AG04449 (cell line): Measurements from ENCODE around the gene KLF14.
A peak's percentile ranks its signal among the peaks of the same experiment; 100 is the strongest.

Source experiments
- CTCF ChIA-PET: fragments of 350-600 bp; formaldehyde crosslinking; extraction: SDS; loops from one replicate; lab custom pipeline; 2021; ENCODE audit warnings: antibody characterized with exemption; lab: Yijun Ruan, JAX
- POLR2A ChIA-PET: fragments of 400-600, 350-600 bp; formaldehyde crosslinking; extraction: SDS; loops from one replicate; lab custom pipeline; 2020; ENCODE audit warnings: antibody characterized with exemption, inconsistent platforms; lab: Yijun Ruan, JAX
- DNase-seq: peaks from one replicate; pipeline ENCODE4 v3.0.0-alpha.2; 2010; ENCODE audit warnings: low read depth, low spot score
- H3K4me3 ChIP-seq: 2 replicates; pipeline ENCODE4 v1.5.1; 2011; ENCODE audit warnings: low read depth, mild to moderate bottlenecking, control low read depth, low read length
- CTCF ChIP-seq: IDR thresholded peaks from one replicate; pipeline ENCODE4 v1.5.1; 2011; ENCODE audit warnings: mild to moderate bottlenecking, moderate library complexity, low read length, control low read depth, inconsistent platforms; ENCODE audit not compliant: insufficient read depth; ENCODE audit errors: missing control alignments

KLF14 gene

GRCh38 chr7:130721486-130722277 is 12.3 kb downstream of the KLF14 start:
- no peak for DNase-seq
- ChIA-PET POLR2A (no interaction called here), CTCF (interaction anchor here (0.7 to 6.9 kb wide), 12 partner anchors 9 to 685 kb away, joined by 3 to 57 read pairs (median 4); partner anchors contain the start of gene KLHDC10)
- no peak overlapping the region for H3K4me3 ChIP-seq
- peak; percentile 66 for TF ChIP-seq CTCF

- no peak for DNase-seq
- no peak for TF ChIP-seq CTCF
- ChIA-PET POLR2A (no interaction called here), CTCF (interaction anchor here (1.2 to 6.9 kb wide), 2 partner anchors 20 to 648 kb away, joined by 3 to 57 read pairs; partner anchors contain the start of gene KLHDC10)
- no peak overlapping the region for H3K4me3 ChIP-seq
Measured at GRCh38 chr7:130719541-130719940, 14.5 kb downstream of the KLF14 start.

DNA sequence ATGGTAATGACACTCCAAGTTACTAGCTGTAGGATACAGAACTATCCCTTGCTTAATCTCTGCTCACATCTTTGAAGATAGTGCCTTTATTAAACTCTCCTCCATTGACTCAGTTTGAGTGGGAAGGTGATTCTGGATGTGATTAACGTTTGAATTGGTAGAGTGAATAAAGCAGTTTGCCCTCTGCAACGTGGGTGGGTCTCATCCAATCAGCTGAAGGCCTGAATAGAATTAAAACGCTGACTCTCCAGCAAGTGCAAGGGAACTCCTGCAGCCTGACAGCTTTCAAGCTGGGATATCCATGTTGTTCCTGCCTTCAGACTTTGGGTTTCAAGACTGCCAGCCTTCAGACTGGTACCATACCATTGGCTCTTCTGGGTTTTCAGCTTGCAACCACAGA is 21.6 kb downstream of the KLF14 start:
- H3K4me3 ChIP-seq, result no peak overlapping the region
- TF ChIP-seq CTCF, result no peak
- POLR2A ChIA-PET, result no interaction called here
- no peak for DNase-seq
- CTCF ChIA-PET, result interaction anchor here (1.1 kb wide), 1 partner anchor 10 kb away, joined by 4 read pairs; no protein-coding TSS in a partner anchor

- no peak for TF ChIP-seq CTCF
- no peak for DNase-seq
- no peak overlapping the region for H3K4me3 ChIP-seq
- POLR2A ChIA-PET, result no interaction called here
- CTCF ChIA-PET, result no interaction called here
Measured at GRCh38 chr7:130708766-130709165, 25.2 kb downstream of the KLF14 start.

DNA sequence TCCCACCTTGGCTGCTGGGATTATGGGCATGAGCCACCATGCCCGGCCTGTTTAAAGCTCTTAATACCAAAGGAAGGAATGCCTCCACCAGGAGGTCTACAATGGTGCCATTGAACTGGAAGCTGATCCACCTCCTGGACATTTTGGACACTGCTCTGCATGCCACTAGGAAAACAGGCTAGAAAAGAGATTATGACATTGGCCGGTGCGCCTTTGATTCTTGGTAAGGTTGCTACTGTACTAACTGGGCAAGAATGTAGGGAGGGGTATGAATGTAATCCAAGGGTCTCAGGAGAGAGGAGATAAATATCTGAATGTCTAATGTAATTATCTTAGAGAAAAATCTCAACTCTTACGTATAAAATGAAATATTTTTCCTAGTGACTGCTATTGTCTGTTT is 26.0 kb downstream of the KLF14 start:
- CTCF ChIA-PET, result interaction anchor here (0.9 to 1.1 kb wide), 2 partner anchors 14 to 636 kb away, joined by 3 to 5 read pairs; no protein-coding TSS in a partner anchor
- DNase-seq, result no peak
- TF ChIP-seq CTCF, result no peak
- POLR2A ChIA-PET, result no interaction called here
- no peak overlapping the region for H3K4me3 ChIP-seq

DNA sequence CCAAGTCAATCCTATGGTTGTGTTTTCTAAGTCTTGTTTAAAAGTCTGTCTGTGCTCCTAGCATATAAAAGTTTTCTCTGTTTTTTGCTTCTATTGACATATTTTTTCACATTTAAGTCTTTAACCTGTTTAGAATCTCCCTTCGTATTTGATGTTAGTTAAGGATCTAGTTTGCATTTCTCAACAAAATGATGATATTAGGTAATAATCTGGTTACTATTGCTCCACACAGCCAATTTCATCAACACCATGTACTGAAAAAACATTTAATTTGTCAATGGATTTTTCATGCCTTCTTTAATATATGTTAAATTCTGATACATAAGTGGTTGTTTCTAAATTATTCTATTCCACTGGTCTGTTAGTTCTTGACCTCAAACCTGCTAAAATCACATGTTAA is 30.2 kb downstream of the KLF14 start:
- no peak for TF ChIP-seq CTCF
- H3K4me3 ChIP-seq, result no peak overlapping the region
- ChIA-PET POLR2A (no interaction called here), CTCF (interaction anchor here (1.2 kb wide), 1 partner anchor 8 kb away, joined by 3 read pairs; no protein-coding TSS in a partner anchor)
- DNase-seq, result no peak
